GM21576 (cell line): ENCODE measurements around the gene ALKBH2.
"Not testable (repeated sequence)": the region's sequence is repeated elsewhere in the genome, so short reads cannot be mapped to it uniquely, and the experiment has no call there.

ENCODE experiments used
- ATAC-seq: cut with Tn5 transposase; IDR thresholded peaks from one replicate; pipeline ENCODE4 v1.9.1; 2021; ENCODE audit warnings: mild to moderate bottlenecking, moderate library complexity; ENCODE audit not compliant: unreplicated experiment

Gene ALKBH2

DNA sequence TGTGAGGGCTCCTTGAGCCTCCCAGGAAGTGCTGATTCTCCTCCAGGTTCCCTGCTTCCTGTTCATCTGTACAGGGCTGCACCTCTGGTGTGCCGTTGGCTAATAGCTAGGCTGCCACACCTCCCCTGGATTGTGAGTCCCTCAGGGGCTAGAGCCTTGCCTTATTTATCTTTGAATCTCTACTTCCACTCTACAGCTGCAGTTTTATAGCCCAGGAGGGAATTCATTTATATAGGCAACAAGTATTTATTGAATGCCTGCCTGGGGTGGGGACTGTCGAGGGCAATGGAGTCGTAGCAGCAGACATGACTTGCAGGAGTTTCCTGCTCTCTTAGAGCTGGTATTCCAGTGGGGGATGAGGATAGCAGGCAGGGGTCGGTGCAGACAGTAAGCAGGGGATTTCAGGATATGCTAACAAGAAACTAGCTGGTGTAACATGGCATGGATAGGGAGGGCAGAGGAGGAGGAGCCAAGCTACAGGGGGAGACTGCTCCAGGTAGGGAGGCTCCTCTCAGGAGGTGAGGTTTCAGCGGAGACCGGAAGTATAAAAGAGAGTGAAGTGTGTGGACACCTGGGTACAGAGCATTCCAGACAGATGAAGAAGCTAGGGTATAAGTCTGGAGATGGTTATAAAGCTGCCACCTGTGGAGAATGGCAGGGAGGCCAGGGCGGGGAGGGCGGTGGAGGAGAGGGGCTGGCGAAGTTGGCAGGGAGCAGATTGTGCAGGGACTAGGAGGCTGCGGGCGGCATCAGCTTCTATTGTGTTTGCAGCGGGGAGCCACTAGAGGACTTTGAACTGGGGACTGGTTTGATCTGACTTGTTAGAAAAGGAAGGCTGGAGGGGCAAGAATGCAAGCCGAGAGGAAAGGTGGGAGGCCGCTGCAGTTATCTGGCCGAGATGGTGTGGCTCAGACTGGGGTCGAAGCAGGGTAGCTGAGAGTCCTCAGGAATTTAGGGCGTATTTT lies 23.7 kb downstream of the ALKBH2 start:
- ATAC-seq, result no peak

DNA sequence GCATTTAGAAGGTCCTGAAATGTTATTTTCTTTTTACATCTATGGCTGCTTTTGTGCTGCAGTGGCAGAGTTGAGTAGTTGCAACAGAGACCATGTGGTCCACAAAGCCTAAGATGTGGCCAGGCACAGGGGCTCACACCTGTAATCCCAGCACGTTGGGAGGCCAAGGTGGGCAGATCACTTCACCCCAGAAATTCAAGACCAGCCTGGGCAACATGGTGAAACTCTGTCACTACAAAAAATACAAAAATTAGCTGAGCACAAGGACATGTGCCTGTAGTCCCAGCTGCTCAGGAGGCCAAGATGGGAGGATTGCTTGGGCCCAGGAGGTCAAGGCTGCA lies 27.4 kb downstream of the ALKBH2 start:
- ATAC-seq, result no peak

DNA sequence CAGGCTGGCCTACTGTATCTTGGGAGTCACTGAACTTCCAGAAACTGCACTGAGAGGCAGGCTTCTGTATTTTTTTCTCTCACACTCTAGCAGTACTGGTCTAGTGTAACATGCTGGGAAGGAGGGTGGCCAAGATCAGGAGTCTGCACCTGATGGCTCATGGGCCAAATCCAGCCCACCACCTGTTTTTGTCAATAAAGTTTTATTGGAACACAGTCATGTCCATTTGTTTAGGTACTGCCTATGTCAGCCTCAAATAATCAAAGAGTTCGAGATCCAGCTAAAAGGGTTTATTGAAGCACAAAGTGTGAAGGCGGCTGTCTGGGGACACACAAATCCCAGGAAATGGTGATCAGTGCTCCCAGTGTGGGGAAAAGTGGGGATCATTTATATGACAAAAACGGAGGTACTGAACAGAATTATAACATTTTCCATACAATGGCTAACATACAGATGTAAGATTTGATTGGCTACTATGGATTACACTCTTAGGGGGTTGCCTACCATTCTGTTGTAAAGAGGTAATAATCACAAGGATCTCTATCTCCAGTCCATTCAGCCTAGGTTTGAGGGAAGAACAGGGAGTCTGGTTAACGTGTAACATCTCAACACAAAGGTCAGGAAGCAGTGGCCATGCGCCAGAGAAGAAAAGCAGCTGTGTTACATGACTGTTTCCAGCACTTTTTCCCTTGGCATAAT lies 28.0 kb downstream of the ALKBH2 start:
- no peak for ATAC-seq

DNA sequence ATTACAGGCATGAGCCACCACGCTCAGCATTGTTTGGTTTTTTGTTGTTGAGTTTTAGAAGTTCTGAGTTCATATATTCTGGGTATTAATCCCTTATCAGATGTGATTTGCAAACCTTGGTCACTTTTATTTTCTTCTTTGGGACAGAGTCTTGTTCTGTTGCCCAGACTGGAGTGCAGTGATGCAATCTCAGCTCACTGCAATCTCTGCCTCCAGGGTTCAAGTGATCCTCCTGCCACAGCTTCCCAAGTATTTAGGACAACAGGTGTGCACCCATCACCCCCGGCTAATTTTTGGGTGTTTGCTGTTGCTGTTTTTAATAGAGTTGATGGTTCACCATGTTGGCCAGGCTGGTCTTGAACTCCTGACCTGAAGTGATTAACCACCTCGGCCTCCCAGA lies 29.1 kb downstream of the ALKBH2 start:
- ATAC-seq, result no peak

DNA sequence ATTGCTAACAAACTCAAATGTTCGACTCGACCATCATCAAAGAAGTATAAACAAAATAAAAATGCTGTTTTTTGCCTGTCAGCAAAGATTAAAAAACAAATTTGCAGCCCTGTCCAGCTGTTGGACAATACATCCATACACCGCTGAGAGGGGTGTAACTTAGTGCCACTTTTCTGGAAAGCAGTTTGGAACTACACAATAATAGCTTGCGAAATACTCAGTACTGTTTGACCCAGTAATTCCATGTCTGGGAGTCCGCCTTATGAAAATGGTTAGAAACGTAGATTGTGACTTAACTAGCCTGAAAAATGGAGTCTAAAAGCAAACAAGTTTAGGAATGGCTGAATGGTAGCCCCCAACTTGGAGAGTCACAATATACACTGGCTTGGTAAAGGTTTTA lies 34.5 kb downstream of the ALKBH2 start:
- ATAC-seq, result no peak

DNA sequence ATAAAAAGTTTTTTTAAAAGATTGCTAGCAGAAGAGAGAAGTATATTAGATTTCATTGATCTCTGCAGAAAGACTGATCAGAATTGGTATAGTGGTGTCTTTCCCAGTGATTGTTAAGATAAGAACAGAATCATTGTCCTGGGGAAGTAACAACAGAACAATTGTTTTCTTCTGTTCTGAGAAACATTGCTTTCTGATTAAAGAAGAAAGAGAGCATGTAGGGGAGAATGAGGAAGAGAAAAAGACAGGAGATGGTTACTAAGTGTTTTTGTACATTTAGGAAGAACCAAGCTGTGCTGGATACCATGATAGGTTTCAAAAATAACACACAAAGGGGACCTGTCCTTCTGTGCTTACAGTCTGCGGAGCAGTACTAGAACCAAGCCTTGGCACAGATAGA lies 35.9 kb downstream of the ALKBH2 start:
- ATAC-seq, result no peak

DNA sequence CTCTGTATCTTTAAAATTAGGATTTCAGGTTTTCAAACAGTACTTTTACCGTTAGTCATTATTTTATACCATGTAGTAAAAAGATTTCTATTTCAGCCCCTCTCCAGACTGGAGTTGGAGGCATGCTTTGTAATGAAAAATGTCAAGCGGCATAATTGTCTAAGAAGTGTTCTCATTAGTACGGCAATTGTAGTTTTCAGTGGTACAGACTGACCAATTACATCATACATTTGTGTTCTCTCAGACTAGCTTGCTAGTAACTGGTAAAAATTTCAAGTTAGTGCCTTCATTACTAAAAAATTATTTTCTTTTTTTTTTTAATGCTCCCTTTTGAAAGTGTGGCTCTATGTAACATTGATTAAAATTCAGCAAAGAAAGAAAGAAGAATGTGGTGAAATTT lies 36.4 kb downstream of the ALKBH2 start:
- no peak for ATAC-seq

DNA sequence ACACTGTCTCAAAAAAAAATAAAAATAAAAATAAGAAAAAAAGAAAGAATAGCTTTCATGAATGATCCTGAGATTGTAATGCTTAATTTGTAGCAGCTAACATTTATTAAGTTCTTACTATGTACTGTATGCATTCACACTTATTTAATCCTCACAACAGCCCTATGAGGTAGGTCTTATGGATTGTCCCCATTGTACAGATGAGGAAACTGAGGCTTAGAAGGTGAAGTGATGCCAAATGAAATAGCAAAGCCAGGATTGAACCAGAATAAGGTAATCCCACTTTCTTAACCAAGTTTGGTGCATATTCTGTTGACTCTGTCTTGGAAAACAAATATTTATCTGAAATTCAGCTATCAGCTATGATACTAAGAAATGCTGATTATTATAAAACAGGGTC lies 38.8 kb downstream of the ALKBH2 start:
- no peak for ATAC-seq

DNA sequence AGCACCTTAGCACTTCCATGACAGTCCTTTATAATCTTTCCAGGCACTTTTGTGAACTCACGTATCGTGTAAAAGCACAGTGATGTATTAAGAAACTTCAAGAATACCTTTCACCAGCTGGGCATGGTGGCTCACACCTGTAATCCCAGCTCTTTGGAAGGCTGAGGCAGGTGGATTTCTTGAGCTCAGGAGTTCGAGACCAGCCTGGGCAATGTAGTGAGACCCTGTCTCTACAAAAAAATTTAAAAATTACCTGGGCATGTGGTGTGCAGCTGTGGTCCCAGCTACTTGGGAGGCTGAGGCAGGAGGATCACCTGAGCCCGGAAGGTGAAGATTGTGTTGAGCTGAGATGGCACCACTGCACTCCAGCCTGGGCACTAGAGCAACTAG lies 39.2 kb downstream of the ALKBH2 start:
- not testable (repeated sequence) for ATAC-seq

DNA sequence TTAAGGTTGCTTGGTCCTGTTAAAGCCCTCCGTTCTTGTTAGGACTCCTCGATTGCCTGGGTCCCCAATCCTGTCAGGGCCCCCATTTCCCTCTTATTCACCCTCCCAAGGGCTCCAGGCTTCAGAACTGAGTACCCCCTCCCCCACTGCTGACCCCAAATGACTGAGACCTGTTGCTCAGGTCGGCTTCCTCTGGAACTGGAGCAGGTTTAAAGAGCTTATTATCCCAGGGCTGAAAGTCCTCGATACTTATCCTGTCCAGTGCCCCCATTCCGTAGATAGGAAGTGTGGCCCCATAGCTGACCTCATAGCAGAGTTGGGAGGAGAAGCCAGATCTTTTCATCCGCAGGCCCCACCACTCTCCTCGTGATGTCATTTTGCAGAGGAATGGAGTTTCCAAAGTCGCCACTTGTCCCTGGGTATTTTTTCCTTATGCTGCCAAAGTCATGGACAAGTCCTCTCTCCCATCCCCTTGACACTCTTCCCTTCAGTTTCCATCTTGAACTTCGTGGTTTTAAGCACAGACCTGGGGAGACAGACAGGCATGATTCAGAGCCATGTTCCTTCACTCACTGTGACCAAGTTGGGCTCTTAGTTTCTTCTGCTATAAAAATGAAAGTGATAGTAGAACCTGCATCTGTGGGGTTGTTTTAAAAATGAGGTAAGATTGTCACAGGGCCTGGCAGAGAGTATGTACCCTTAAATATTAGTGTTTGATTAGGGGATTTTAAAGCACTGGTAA lies 39.7 kb downstream of the ALKBH2 start:
- ATAC-seq, result no peak

DNA sequence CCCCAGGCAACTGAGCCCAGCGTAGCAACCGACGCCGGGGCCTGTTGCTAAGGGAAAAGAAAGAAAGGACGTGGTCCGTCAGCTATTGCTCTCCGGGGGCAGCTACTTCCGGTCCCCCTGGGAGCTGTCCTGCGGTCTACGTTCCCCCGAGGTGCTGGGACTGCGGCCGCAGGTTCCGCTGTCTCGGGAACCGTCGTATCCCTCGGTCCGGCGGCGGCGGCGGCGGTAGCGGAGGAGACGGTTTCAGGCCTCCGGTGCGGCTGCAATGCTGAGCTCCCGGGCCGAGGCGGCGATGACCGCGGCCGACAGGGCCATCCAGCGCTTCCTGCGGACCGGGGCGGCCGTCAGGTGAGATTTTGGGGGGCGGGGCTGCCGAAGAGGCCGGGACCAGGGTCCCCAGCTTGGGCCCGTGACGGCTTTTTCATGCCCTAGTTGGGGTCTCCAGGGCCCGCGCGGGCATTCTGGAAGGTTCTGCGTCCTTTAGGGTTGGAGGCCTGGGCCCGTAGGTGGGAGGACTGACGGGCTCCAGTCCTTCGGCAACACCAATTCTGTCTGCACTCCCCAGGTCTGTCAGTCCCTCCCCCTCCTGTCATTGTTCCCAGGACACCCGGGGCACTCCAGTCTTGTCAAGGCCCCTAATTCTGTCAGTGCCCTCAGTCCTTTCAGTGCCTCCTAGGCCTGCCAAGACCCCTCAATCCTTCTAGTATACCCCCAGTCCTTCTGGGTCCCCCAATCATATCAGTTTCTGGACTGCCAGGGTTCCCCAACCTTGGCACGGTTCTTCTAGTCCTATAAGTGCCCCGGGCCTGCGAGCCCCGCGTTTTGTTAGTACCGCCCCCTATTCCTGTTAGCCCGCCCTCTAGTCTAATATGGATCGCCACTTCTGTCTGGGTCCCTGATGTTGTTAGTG lies 40.6 kb downstream of the ALKBH2 start, which contains the start of gene USP30:
TSS of gene USP30 (plus strand) at position 163 of the 910 bp plus-strand sequence. CDS start at position 266, 103 bp downstream.
- ATAC-seq, result peak; percentile 62

DNA sequence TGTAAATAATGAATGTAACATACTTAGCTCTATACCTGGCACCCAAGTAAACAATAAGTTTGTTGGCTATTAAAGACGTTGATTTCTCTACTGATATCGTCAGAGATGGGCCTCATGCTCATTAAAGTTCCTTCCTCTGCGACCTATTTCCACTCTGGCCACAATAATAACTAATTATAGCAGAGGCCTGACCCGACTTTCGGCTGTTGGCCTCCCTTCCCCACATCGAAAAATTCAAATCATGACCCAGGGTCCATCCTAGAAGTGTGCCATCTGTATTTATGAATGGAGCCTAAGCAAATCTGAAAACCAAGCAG lies 41.2 kb downstream of the ALKBH2 start:
- no peak for ATAC-seq

DNA sequence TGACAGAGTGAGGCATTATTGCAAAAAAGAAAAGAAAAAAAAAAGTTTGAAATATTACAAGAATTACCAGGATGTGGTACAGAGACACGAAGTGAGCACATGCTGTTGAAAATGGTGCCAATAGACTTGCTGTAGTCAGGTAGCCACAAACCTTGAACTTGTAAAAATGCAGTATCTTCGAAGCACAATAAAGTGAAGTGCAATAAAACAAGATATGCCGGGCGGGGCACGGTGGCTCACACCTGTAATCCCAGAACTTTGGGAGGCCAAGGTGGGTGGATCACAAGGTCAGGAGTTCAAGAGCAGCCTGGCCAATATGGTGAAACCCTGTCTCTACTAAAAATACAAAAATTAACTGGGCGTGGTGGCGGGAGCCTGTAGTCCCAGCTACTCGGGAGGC lies 43.5 kb downstream of the ALKBH2 start:
- not testable (repeated sequence) for ATAC-seq

DNA sequence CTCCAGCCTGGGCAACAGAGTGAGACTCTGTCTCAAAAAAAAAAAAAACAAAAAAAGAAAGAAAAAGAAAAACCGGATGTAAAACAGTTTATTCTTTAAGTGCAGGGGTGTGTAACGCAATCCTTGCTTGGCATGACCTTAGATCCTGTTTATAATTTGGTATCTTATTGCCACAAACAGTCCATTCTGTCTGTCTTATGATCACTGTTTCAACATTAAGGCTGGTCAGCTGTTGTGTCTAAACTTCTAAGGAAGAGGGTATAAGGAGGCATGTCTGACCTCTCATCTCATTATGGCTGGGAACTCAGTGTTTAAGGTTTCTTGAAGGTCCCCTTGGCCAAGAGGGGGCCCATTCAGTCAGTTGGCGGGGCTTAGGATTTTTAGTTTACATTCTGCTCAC lies 44.6 kb downstream of the ALKBH2 start:
- ATAC-seq, result not testable (repeated sequence)

DNA sequence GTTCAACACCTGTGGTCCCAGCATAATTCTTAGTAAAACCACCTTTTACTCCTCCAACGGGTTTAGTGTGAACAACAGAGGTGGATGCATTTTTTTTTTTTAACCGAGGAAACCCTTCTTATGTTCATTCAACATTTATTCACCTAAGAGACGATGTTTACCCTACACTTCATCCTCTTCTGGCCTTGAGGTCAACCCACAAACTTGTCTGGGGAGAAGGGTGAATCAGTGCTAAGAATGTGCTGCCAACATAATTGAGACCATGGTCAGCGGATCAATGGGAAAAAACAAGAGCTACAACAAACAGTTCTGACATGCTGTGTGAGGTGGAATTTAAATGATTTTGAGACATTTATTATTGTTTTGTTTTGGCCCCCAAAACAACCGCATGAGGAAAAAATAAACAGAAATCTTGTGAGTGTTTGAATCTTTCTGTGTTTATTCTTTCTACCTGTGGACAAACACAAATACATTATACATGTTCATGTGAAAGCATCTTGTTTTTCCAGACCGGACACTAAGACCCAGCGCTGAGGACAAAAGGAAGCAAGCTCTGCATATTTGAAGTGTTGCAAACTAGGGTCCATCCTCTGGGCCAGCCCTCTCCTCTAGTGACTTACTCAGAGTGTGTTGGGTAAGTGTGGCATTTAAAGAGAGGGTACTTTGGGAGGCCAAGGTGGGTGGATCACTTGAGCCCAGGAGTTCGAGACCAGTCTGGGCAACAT lies 46.0 kb downstream of the ALKBH2 start:
- no peak for ATAC-seq

DNA sequence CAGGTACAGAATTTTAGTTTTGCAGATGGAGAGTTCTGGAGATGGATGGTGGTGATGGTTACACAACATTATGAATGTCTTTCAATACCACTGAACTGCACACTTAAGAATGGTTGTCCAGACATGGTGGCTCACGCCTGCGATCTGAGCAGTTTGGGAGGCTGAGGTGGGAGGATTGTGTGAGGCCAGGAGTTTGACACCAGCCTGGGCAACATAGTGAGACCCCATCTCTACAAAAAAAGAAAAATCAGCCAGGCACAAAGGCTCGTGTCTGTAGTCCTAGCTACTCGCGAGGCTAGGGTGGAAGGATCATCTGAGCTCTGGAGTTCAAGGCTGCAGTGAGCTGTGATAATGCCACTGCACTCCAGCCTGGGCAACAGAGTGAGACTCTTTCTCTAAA lies 49.0 kb downstream of the ALKBH2 start:
- no peak for ATAC-seq
